ENCODE data around the gene GALNT1. TPM values are rescaled to one million over a fixed set of nuclear protein-coding genes. Genes with fewer than 3 reads are reported as not detected.

Gene GALNT1
- total RNA-seq, 2 donors from 2014 or later = 31.1 to 32.0 TPM

DNA sequence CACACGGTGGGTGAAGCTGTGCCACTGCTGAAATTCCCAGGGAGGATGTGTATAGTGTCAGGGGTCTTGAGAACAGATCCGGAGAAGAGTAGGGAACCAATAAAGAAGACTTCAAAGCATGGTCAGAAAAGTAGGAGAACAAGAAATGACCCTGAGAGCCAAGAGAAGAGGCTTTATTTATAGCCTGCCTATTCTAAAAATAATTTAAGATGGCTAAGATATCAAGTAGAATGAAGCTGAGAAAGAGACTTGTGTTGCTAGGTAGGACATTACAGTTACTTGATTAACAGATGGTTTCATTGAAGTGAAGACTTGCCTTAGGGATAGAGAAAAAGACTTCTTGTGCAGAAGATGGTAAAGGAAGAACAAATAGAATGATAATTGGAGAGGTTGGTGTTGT lies 43.7 kb downstream of the GALNT1 start:
- Histone ChIP-seq H3K36me3 (no peaks in the 10 kb centered on the region), H3K27me3 (replicated peaks; ENCODE audit: insufficient read depth) (no peaks in the 10 kb centered on the region), H3K27ac (no peak overlapping the region), H3K4me3 (no peak overlapping the region), H3K4me1 (ENCODE audit: control insufficient read depth in 1 of 2, low read depth in 2 of 2) (peaks cover 6 to 8% of the 10 kb centered on the region in 2 donors), H3K9me3 (no peaks in the 10 kb centered on the region)
- DNase-seq (ENCODE audit: low spot score) = no peak
- TF ChIP-seq CTCF (IDR thresholded peaks at IDR 0.05) = no peak
- ATAC-seq (ENCODE audit: insufficient number of reproducible peaks, low FRiP score, low read depth) = no peak

DNA sequence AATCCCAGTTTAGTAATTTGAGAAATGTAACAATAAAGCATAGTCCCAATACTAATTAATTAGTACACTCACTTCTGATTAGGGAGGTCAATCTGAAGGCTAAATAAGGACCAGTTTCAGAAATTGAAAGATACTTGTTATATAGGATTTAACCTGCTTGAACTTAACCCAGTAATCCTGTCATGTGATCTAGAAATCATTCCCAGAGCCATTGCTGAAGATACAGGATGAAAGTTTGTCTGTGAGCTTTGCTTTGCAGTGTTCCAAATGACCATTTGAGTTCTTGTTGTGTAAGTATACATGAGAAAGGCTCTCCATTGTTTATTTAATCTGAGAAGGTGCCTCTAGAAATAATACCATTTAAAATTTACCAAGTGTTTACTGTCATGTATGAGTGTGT lies 52.2 kb downstream of the GALNT1 start:
- H3K36me3 ChIP-seq = no peaks in the 10 kb centered on the region
- TF ChIP-seq CTCF (IDR thresholded peaks at IDR 0.05) = no peak
- H3K27ac ChIP-seq = no peak overlapping the region
- H3K4me3 ChIP-seq = no peak overlapping the region
- DNase-seq (ENCODE audit: low spot score) (no peak), ATAC-seq (ENCODE audit: insufficient number of reproducible peaks, low FRiP score, low read depth) (no peak)
- no peaks in the 10 kb centered on the region for H3K27me3 ChIP-seq (replicated peaks; ENCODE audit: insufficient read depth)
- no peaks in the 10 kb centered on the region for H3K4me1 ChIP-seq (ENCODE audit: control insufficient read depth in 1 of 2, low read depth in 2 of 2)
- no peaks in the 10 kb centered on the region for H3K9me3 ChIP-seq

DNA sequence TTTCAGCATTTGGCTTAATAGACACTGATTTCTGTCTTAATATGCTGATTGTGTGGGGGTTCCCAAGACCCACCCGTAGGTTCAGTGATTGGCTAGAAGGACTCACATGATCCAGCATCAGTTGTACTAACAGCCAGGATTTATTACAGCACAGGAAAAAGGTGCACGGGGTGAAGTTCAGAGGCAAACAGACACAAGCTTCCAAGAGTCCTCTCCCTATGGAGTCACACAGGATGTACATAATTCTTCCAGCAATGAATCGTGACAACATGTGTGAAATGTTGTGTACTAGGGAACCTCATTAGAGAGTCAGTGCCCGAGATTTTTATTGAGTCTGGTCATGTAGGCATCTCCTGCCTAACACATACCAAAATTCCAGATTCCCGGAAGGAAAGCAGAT lies 52.8 kb downstream of the GALNT1 start:
- H3K9me3 ChIP-seq = no peaks in the 10 kb centered on the region
- H3K27ac ChIP-seq = no peak overlapping the region
- H3K4me1 ChIP-seq (ENCODE audit: control insufficient read depth in 1 of 2, low read depth in 2 of 2) = no peaks in the 10 kb centered on the region
- TF ChIP-seq CTCF (IDR thresholded peaks at IDR 0.05) = no peak
- no peak overlapping the region for H3K4me3 ChIP-seq
- H3K27me3 ChIP-seq (replicated peaks; ENCODE audit: insufficient read depth) = no peaks in the 10 kb centered on the region
- DNase-seq (ENCODE audit: low spot score) (no peak), ATAC-seq (ENCODE audit: insufficient number of reproducible peaks, low FRiP score, low read depth) (no peak)
- H3K36me3 ChIP-seq = no peaks in the 10 kb centered on the region

DNA sequence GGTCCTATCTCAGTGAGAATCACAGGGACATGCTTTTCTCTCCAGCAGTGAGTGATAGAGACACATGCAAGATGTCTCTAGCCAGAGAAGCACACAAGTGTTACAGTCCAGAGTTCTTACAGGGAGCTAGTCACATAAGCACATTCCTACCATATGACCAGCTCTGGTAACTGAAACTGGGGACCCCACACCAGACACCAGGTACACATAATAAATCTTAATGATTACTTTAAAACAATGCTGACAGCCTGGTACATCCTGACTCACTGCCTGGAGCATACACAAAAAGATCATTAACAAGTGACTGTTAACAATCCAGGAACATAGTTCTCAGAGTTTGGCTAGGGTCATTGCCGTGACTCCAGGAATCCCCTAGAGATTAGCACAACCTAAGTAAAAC lies 53.6 kb downstream of the GALNT1 start:
- Histone ChIP-seq H3K4me1 (ENCODE audit: control insufficient read depth in 1 of 2, low read depth in 2 of 2) (no peaks in the 10 kb centered on the region), H3K27ac (no peak overlapping the region), H3K36me3 (no peaks in the 10 kb centered on the region), H3K27me3 (replicated peaks; ENCODE audit: insufficient read depth) (no peaks in the 10 kb centered on the region), H3K9me3 (no peaks in the 10 kb centered on the region), H3K4me3 (no peak overlapping the region)
- DNase-seq (ENCODE audit: low spot score) (no peak), ATAC-seq (ENCODE audit: insufficient number of reproducible peaks, low FRiP score, low read depth) (no peak)
- TF ChIP-seq CTCF (IDR thresholded peaks at IDR 0.05) = no peak

GRCh38 chr18:35637227-35637626 lies 55.7 kb downstream of the GALNT1 start:
- DNase-seq (ENCODE audit: low spot score) = no peak
- TF ChIP-seq CTCF (IDR thresholded peaks at IDR 0.05) = no peak
- Histone ChIP-seq H3K36me3 (no peaks in the 10 kb centered on the region), H3K27me3 (replicated peaks; ENCODE audit: insufficient read depth) (no peaks in the 10 kb centered on the region), H3K4me1 (ENCODE audit: control insufficient read depth in 1 of 2, low read depth in 2 of 2) (no peaks in the 10 kb centered on the region), H3K9me3 (no peaks in the 10 kb centered on the region), H3K27ac (no peak overlapping the region), H3K4me3 (no peak overlapping the region)
- ATAC-seq (ENCODE audit: insufficient number of reproducible peaks, low FRiP score, low read depth) = no peak

All from thoracic aorta (tissue), 2 donors.